Effector memory CD4-positive, alpha-beta T cell (primary cell): ENCODE results near the gene TWIST2.

Experiments
- DNase-seq, 3 donors: peaks; one replicate each; pipeline ENCODE4 v3.0.0-alpha.2; 2020
- H3K27ac ChIP-seq: 2 replicates; pipeline ENCODE4 v1.7.0; 2013; ENCODE audit warnings: mild to moderate bottlenecking, low read length, moderate library complexity; ENCODE audit not compliant: insufficient read depth, poor library complexity, severe bottlenecking
- H3K27me3 ChIP-seq: replicated peaks from 2 replicates; pipeline ENCODE4 v1.7.0; 2013; ENCODE audit warnings: mild to moderate bottlenecking, low read length; ENCODE audit not compliant: insufficient read depth, control insufficient read depth, poor library complexity, severe bottlenecking
- H3K36me3 ChIP-seq: 2 replicates; pipeline ENCODE4 v1.7.0; 2013; ENCODE audit warnings: mild to moderate bottlenecking, low read length, moderate library complexity; ENCODE audit not compliant: control insufficient read depth, insufficient read depth
- H3K4me1 ChIP-seq: 2 replicates; pipeline ENCODE4 v1.7.0; 2013; ENCODE audit warnings: low read length, mild to moderate bottlenecking; ENCODE audit not compliant: control insufficient read depth, insufficient read depth, poor library complexity, severe bottlenecking
- H3K4me3 ChIP-seq: 2 replicates; pipeline ENCODE4 v1.7.0; 2013; ENCODE audit warnings: low read length, low read depth, mild to moderate bottlenecking; ENCODE audit not compliant: insufficient read depth, poor library complexity, severe bottlenecking
- H3K9me3 ChIP-seq: 2 replicates; pipeline ENCODE4 v1.7.0; 2013; ENCODE audit warnings: mild to moderate bottlenecking, low read length, moderate library complexity; ENCODE audit not compliant: control insufficient read depth
- total RNA-seq, 3 donors: gene quantifications; one replicate each; lab custom pipeline; 2026; lab: John Stamatoyannopoulos, UW

The TWIST2 gene
- 0 reads per million in 3 donors for total RNA-seq

DNA sequence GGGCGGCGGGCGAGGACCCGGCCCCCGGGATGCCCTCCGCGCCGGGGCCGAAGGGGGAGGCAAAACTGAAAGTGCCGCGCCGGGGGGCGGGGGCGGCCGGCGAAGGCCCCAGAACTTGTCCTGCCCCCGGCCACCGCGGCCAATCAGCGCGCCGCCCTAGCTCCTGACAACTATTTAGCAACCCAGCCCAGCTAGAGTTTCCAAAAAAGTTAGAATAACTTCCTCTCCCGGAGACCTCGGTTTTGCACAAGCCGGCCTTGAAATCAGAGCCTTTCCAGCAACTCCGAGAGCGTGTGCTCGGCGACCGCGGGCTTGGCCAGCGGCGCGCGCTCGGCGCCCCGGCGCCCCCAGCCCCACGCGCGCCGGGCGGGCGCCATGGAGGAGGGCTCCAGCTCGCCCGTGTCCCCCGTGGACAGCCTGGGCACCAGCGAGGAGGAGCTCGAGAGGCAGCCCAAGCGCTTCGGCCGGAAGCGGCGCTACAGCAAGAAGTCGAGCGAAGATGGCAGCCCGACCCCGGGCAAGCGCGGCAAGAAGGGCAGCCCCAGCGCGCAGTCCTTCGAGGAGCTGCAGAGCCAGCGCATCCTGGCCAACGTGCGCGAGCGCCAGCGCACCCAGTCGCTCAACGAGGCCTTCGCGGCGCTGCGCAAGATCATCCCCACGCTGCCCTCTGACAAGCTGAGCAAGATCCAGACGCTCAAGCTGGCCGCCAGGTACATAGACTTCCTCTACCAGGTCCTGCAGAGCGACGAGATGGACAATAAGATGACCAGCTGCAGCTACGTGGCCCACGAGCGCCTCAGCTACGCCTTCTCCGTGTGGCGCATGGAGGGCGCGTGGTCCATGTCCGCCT is at the start of gene TWIST2:
Gene TWIST2, plus strand, starts transcription at position 245 of the 850 bp plus-strand sequence. Its CDS starts 131 bp downstream, at position 376.
- peaks cover 4% of the 10 kb centered on the region for H3K27me3 ChIP-seq
- H3K4me3 ChIP-seq = peak within 1 kb of the TSS; percentile 39
- DNase-seq = no peak
- no peak within 1 kb of the TSS for H3K27ac ChIP-seq
- no peaks in the 10 kb centered on the region for H3K9me3 ChIP-seq
- peaks cover 7% of the 10 kb centered on the region for H3K4me1 ChIP-seq
- H3K36me3 ChIP-seq = no peaks in the 10 kb centered on the region

- H3K9me3 ChIP-seq = no peaks in the 10 kb centered on the region
- no peak overlapping the region for H3K27ac ChIP-seq
- no peaks in the 10 kb centered on the region for H3K27me3 ChIP-seq
- H3K4me3 ChIP-seq = no peak overlapping the region
- H3K36me3 ChIP-seq = no peaks in the 10 kb centered on the region
- H3K4me1 ChIP-seq = no peaks in the 10 kb centered on the region
- DNase-seq = no peak
Measured at GRCh38 chr2:238801791-238802190, 46.1 kb upstream of the TWIST2 start.

DNA sequence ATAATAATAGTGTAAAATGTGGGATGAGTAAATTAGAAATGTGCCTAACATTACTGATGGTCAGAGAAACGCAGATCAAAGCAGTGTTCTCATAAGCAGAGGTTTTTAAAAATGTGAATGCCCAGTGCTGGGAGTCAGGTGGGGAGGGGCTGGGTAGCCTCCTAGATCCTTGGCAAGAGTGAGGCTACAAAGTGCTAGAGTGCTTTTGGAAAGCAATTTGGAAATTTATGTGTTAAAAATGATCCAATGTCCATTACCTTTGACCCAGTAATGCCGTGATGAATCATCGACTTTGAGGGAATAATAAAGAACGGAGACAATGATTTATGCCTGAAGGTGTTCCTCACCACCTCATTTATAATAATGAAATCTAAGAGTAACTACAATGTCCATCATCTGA is 44.9 kb upstream of the TWIST2 start:
- Histone ChIP-seq H3K4me1 (no peaks in the 10 kb centered on the region), H3K27ac (no peak overlapping the region), H3K36me3 (no peaks in the 10 kb centered on the region), H3K4me3 (no peak overlapping the region), H3K9me3 (no peaks in the 10 kb centered on the region), H3K27me3 (no peaks in the 10 kb centered on the region)
- DNase-seq = no peak

DNA sequence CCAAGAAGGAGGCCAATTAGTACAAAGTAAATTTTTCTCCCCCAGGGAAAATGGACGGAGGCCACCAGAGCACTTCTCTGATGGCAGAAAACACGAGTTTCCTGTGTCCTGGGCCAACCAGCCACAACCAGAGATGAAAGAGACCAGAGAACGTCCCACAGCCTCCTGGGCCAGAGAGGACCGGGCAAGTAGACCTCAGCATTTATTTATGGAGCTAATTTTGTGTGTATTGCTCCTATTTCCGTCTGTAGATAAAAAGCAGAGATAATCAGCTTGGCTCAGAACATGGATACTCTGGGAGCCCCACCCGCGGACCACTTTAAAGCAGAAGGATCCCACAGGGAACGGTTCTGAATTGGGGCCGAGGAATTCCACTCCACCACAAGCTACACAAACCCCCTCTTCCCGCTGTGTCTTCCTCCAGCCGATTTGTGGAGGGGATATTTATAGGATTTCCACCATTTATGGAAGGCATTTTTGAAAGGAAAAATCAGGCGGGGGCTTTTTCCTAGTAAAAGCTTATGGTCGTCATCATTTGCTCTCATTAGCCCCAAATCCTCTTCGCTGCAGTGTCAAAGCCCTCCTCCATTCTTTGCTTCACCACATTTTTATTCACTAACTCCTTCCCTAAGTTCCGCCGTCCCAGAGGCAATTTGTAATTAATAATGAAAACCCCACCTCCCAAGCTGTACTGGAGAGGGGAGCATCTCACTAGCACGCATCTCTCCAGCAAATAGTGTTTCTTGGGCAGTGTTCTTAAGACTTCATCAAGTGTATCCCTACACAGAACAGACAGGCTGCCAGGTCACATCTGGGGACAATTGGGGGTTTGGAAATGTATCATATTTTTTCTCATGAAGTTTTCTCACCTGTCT is 43.7 kb upstream of the TWIST2 start:
- no peaks in the 10 kb centered on the region for H3K4me1 ChIP-seq
- no peak overlapping the region for H3K27ac ChIP-seq
- no peaks in the 10 kb centered on the region for H3K27me3 ChIP-seq
- no peaks in the 10 kb centered on the region for H3K9me3 ChIP-seq
- H3K36me3 ChIP-seq = no peaks in the 10 kb centered on the region
- no peak overlapping the region for H3K4me3 ChIP-seq
- no peak for DNase-seq

GRCh38 chr2:238808761-238809160 is 39.1 kb upstream of the TWIST2 start:
- Histone ChIP-seq H3K27ac (no peak overlapping the region), H3K36me3 (no peaks in the 10 kb centered on the region), H3K4me3 (no peak overlapping the region), H3K4me1 (no peaks in the 10 kb centered on the region), H3K27me3 (no peaks in the 10 kb centered on the region), H3K9me3 (no peaks in the 10 kb centered on the region)
- no peak for DNase-seq

GRCh38 chr2:238810321-238810720 is 37.6 kb upstream of the TWIST2 start:
- H3K27me3 ChIP-seq = no peaks in the 10 kb centered on the region
- DNase-seq = no peak
- H3K36me3 ChIP-seq = no peaks in the 10 kb centered on the region
- no peaks in the 10 kb centered on the region for H3K4me1 ChIP-seq
- no peak overlapping the region for H3K27ac ChIP-seq
- H3K4me3 ChIP-seq = no peak overlapping the region
- H3K9me3 ChIP-seq = no peaks in the 10 kb centered on the region

GRCh38 chr2:238811293-238811692 is 36.6 kb upstream of the TWIST2 start:
- no peaks in the 10 kb centered on the region for H3K27me3 ChIP-seq
- no peak overlapping the region for H3K4me3 ChIP-seq
- no peak for DNase-seq
- no peaks in the 10 kb centered on the region for H3K9me3 ChIP-seq
- H3K27ac ChIP-seq = no peak overlapping the region
- no peaks in the 10 kb centered on the region for H3K4me1 ChIP-seq
- H3K36me3 ChIP-seq = no peaks in the 10 kb centered on the region

DNA sequence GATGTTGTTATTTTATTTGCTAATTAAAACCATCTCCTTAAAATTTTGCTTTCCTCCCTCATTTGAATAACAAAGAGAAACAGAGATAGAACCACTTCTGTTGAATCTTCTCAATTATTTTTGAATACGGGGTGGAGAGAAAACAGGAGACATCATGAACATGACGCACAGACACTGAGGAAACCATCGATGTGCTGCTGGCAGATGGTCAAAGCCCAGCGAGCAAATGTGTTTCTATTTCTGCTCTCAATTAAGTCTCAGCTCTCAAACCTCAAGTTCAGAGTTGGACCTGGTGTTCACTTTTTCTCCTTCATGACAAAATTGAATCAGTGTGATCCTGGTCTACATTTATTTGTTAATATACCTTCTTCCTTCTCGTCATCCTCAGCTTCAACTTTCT is 36.1 kb upstream of the TWIST2 start:
- Histone ChIP-seq H3K36me3 (no peaks in the 10 kb centered on the region), H3K27ac (no peak overlapping the region), H3K27me3 (no peaks in the 10 kb centered on the region), H3K4me3 (no peak overlapping the region), H3K4me1 (no peaks in the 10 kb centered on the region), H3K9me3 (no peaks in the 10 kb centered on the region)
- no peak for DNase-seq

DNA sequence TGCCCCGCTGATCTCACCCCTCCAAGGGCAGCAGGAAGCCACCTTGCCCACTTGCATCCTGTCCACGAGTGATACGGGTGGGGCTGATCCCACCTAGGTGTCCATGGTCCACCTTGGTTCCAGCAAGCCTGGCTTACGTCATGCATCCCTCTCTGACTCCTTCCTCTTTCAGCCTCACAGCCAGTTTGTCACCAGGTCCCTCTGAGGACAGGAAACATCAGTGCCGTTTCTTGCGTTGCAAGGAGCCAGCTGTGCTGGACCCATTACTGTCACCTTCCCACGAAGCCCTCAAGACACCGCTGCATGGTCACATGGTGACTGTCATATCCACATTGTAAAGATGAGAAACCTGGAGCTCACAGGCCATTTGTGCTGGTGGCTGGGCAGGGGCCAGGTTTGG is 34.8 kb upstream of the TWIST2 start:
- Histone ChIP-seq H3K4me3 (no peak overlapping the region), H3K36me3 (no peaks in the 10 kb centered on the region), H3K27me3 (peaks cover 3% of the 10 kb centered on the region), H3K4me1 (no peaks in the 10 kb centered on the region), H3K9me3 (no peaks in the 10 kb centered on the region), H3K27ac (no peak overlapping the region)
- DNase-seq = no peak

DNA sequence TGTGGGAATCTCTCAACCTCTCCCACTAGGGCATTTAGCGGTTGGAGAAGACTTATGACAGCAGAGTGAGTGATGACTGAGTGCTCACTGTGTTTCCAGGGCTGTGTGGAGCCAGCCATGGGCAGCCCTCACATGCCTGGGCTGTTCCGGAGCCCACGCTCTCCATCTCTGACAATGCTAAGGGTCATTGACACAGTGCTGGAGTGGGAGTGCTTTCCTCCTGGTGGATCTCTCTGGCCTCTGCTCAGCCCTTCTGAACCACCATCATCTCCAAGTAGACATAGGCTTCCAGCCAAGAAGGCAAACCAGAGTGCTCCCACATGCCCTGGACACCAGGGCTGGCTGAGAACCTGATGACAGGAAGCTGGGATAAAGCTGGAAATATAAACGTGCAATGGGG is 33.1 kb upstream of the TWIST2 start:
- Histone ChIP-seq H3K36me3 (no peaks in the 10 kb centered on the region), H3K27ac (no peak overlapping the region), H3K4me3 (no peak overlapping the region), H3K27me3 (peaks cover 3% of the 10 kb centered on the region), H3K9me3 (no peaks in the 10 kb centered on the region), H3K4me1 (no peaks in the 10 kb centered on the region)
- no peak for DNase-seq
